WTC11 (cell line): Measurements from ENCODE around the gene TMEM150A.

Experiments used
- CREM ChIP-seq: sonication (generic); formaldehyde crosslinking; IDR thresholded peaks from 2 replicates; pipeline ENCODE4 v1.8.1; 2022; ENCODE audit warnings: mild to moderate bottlenecking, missing genetic modification reagents, moderate library complexity
- CTCF ChIP-seq: fragments of 200-600 bp; IDR thresholded peaks from 2 replicates; pipeline ENCODE4 v1.8.0; 2022; ENCODE audit warnings: antibody characterized with exemption
- ELF4 ChIP-seq: sonication (generic); formaldehyde crosslinking; IDR thresholded peaks from 2 replicates; pipeline ENCODE4 v1.8.1; 2022; ENCODE audit warnings: low read depth, mild to moderate bottlenecking, moderate library complexity, missing genetic modification reagents
- HMGXB4 ChIP-seq: sonication (generic); formaldehyde crosslinking; IDR thresholded peaks from 2 replicates; pipeline ENCODE4 v1.8.1; 2023; ENCODE audit warnings: mild to moderate bottlenecking, moderate library complexity, missing genetic modification reagents
- MYBL2 ChIP-seq: sonication (generic); formaldehyde crosslinking; IDR thresholded peaks from 2 replicates; pipeline ENCODE4 v1.8.1; 2023; ENCODE audit warnings: mild to moderate bottlenecking, moderate library complexity, missing genetic modification reagents
- NFYB ChIP-seq: sonication (generic); formaldehyde crosslinking; conservative IDR thresholded peaks from 2 replicates; pipeline ENCODE4 v1.8.0; 2022; ENCODE audit warnings: low read depth, missing genetic modification reagents
- PREB ChIP-seq: sonication (generic); formaldehyde crosslinking; IDR thresholded peaks from 2 replicates; pipeline ENCODE4 v1.8.1; 2022; ENCODE audit warnings: mild to moderate bottlenecking, missing genetic modification reagents, moderate library complexity, borderline replicate concordance
- PRRX2 ChIP-seq: fragments of 250-450 bp; sonication (Bioruptor Pico); IDR thresholded peaks from 2 replicates; pipeline ENCODE4 v1.8.0; 2021; ENCODE audit warnings: mild to moderate bottlenecking
- RELA ChIP-seq: sonication (generic); formaldehyde crosslinking; IDR thresholded peaks from 2 replicates; pipeline ENCODE4 v1.8.1; 2022; ENCODE audit warnings: missing genetic modification reagents, mild to moderate bottlenecking, borderline replicate concordance
- RORB ChIP-seq: fragments of 250-450 bp; sonication (Bioruptor Pico); IDR thresholded peaks from 2 replicates; pipeline ENCODE4 v1.9.0; 2021; ENCODE audit warnings: mild to moderate bottlenecking
- USF2 ChIP-seq: sonication (generic); formaldehyde crosslinking; IDR thresholded peaks from 2 replicates; pipeline ENCODE4 v1.8.1; 2023; ENCODE audit warnings: mild to moderate bottlenecking, missing genetic modification reagents, moderate library complexity
- ZNF423 ChIP-seq: fragments of 250-450 bp; sonication (Bioruptor Pico); IDR thresholded peaks from 2 replicates; pipeline ENCODE4 v2.1.2; 2022; ENCODE audit warnings: mild to moderate bottlenecking, moderate library complexity
- ZNF512 ChIP-seq: sonication (generic); formaldehyde crosslinking; IDR thresholded peaks from 2 replicates; pipeline ENCODE4 v1.8.1; 2022; ENCODE audit warnings: missing genetic modification reagents, borderline replicate concordance

DNA sequence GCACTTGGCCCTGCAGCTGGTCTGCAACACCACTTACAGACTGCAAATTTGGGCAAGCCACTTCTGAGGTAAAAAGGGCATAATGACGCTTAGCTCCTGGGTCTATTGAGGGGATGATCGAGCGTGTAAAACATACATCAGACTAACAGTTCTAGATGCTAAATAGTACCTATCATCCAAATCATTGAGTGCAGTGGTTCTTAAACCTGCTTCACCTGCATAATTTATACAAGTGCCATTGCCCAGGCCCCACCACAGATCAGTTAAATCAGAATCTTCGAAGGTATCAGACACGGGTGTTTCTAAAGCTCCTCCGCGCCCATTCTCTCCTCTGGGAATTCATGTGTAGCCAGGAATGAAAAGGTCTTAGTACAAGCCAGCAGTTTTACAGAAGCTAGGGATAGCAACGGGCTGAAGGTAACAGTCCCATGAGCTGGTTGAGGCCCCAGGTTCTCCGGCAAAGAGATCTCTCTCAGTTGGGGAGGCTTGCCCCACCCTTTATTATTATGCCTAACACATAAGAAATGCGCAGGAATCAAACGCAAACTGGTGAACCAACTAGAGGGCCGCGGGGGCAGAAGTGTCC lies 7.7 kb downstream of the TMEM150A start:
- TF ChIP-seq PRRX2 (CRISPR knock-in tag) (no peak), ZNF423 (CRISPR knock-in tag) (no peak), PREB (CRISPR knock-in tag) (no peak), MYBL2 (CRISPR knock-in tag) (no peak), RELA (CRISPR knock-in tag) (no peak), CTCF (no peak), NFYB (CRISPR knock-in tag) (no peak), CREM (CRISPR knock-in tag) (no peak), ELF4 (CRISPR knock-in tag) (no peak), RORB (no peak), USF2 (no peak), HMGXB4 (no peak), ZNF512 (CRISPR knock-in tag) (no peak)
